ENCODE results near the gene TF.

TF gene

GRCh38 chr3:133838916-133839800, 93.0 kb downstream of the TF start:
- no peak for DNase-seq

- no peak for DNase-seq
These were observed 94.0 kb downstream of the TF start for GRCh38 chr3:133840055-133840737.

- no peak for DNase-seq
These were observed 94.6 kb downstream of the TF start for GRCh38 chr3:133840767-133841166.

- no peak for DNase-seq
These were observed 95.0 kb downstream of the TF start for GRCh38 chr3:133841196-133841595.

GRCh38 chr3:133842158-133842557, 96.0 kb downstream of the TF start:
- no peak for DNase-seq

- DNase-seq = no peak
These were observed 97.4 kb downstream of the TF start for GRCh38 chr3:133843634-133844033.

- no peak for DNase-seq
These were observed 98.9 kb downstream of the TF start for GRCh38 chr3:133845127-133845526.
